AG09319 (cell line): Measurements from ENCODE around the gene EXOSC10.
"Not testable (repeated sequence)": the region's sequence is repeated elsewhere in the genome, so short reads cannot be mapped to it uniquely, and the experiment has no call there.

Experiments used
- DNase-seq: peaks from one replicate; pipeline ENCODE4 v3.0.0-alpha.2; 2010; ENCODE audit warnings: low read depth; ENCODE audit errors: extremely low read depth
- CTCF ChIP-seq: IDR thresholded peaks from 2 replicates; pipeline ENCODE4 v1.5.1; 2011; ENCODE audit warnings: low read depth, mild to moderate bottlenecking, inconsistent platforms, low read length, moderate library complexity

EXOSC10 gene

GRCh38 chr1:11054181-11054580, 45.5 kb downstream of the EXOSC10 start:
- no peak for DNase-seq
- no peak for TF ChIP-seq CTCF

GRCh38 chr1:11053758-11054137, 45.9 kb downstream of the EXOSC10 start:
- TF ChIP-seq CTCF, result no peak
- no peak for DNase-seq

- no peak for DNase-seq
- TF ChIP-seq CTCF, result no peak
These were observed 46.6 kb downstream of the EXOSC10 start for GRCh38 chr1:11052839-11053757.

- no peak for DNase-seq
- no peak for TF ChIP-seq CTCF
These were observed 47.7 kb downstream of the EXOSC10 start for GRCh38 chr1:11051781-11052511.

- DNase-seq, result not testable (repeated sequence)
These were observed 48.5 kb downstream of the EXOSC10 start for GRCh38 chr1:11051121-11051520.

GRCh38 chr1:11046625-11047365, 52.9 kb downstream of the EXOSC10 start, which contains the start of gene MASP2:
MASP2 (minus strand) TSS chr1:11047239; CDS start chr1:11047207, 32 bp downstream.
- no peak for TF ChIP-seq CTCF
- DNase-seq, result no peak

GRCh38 chr1:11046270-11046566, 53.5 kb downstream of the EXOSC10 start:
- DNase-seq, result no peak

More at GRCh38 chr1:11046270-11046566, 53.5 kb downstream of the EXOSC10 start:
- TF ChIP-seq CTCF, result no peak
